Stomach (tissue), 9 donors: ENCODE data around the gene SOD2. TPM values are rescaled to one million over a fixed set of nuclear protein-coding genes. Genes with fewer than 3 reads are reported as not detected.
"Not testable (repeated sequence)": the region's sequence is repeated elsewhere in the genome, so short reads cannot be mapped to it uniquely, and the experiment has no call there.

ENCODE experiments used
- DNase-seq, 2 donors: peaks; one replicate each; pipeline versions ENCODE4 v3.0.0 to v3.0.0-alpha.2; 2013 to 2019
- H3K27ac ChIP-seq, 5 donors: fragments of 200-600 bp in 4 of 5; sonication (generic) in 4 of 5; one replicate each; pipeline ENCODE4 v1.5.1; 2013 to 2019; ENCODE audit warnings: mild to moderate bottlenecking in 1 of 5, moderate library complexity in 1 of 5
- H3K27me3 ChIP-seq, 3 donors: fragments of 200-600 bp; sonication (generic); one replicate each; pipeline ENCODE4 v1.5.1; 2017 to 2019; ENCODE audit warnings: mixed run types in 1 of 3
- H3K36me3 ChIP-seq, 4 donors: fragments of 200-600 bp; sonication (generic); 1 replicate in 3 of 4; 2 replicates in 1 of 4; pipeline ENCODE4 v1.5.1; 2016 to 2019
- H3K4me1 ChIP-seq, 4 donors: fragments of 200-600 bp; sonication (generic); one replicate each; pipeline ENCODE4 v1.5.1; 2016 to 2019
- H3K4me3 ChIP-seq, 4 donors: fragments of 200-600 bp; sonication (generic) in 3 of 4; one replicate each; pipeline ENCODE4 v1.5.1; 2016 to 2019; ENCODE audit warnings: mild to moderate bottlenecking in 1 of 4
- H3K9me3 ChIP-seq, 4 donors: fragments of 200-600 bp; sonication (generic); one replicate each; pipeline ENCODE4 v1.5.1; 2016 to 2019
- EP300 ChIP-seq: sonication (generic); formaldehyde crosslinking; IDR thresholded peaks from one replicate; pipeline ENCODE4 v1.6.1; 2017; ENCODE audit warnings: antibody characterized with exemption
- POLR2A ChIP-seq, 4 donors: fragments of 450-650 bp; IDR thresholded peaks; one replicate each; pipeline ENCODE4 v1.6.1; 2016; ENCODE audit warnings: antibody characterized with exemption in 4 of 4, control low read depth in 2 of 4, mild to moderate bottlenecking in 1 of 4, moderate library complexity in 1 of 4
- POLR2AphosphoS5 ChIP-seq, 3 donors: sonication (generic); formaldehyde crosslinking; IDR thresholded peaks; one replicate each; pipeline ENCODE4 v1.6.1; 2016; ENCODE audit warnings: antibody characterized with exemption in 3 of 3
- WGBS, 5 donors: extraction: QIAGEN DNeasy Blood & Tissue Kit in 3 of 5; methylation state at CpG; one replicate each; pipeline versions ENCODE4 v1.1.5 to v1.1.7; 2013 to 2018; 5-methylcytosine and 5-hydroxymethylcytosine counted together
- intact Hi-C: fragments of 100-400 bp; cut with DNase I; formaldehyde crosslinking; loops from one replicate; pipeline ENCODE4 v1.15.1; 2023; ENCODE audit warnings: low total_unique reads
- polyA plus RNA-seq, 3 donors: library from polyadenylated mRNA; stranded (reverse); fragments of 200-250 nt; gene quantifications; one replicate each; pipeline ENCODE4 v1.2.3, GENCODE V29; 2013
- total RNA-seq, 5 donors: library from RNA; depleted of rRNA; stranded (reverse); fragments of >200 nt; gene quantifications; one replicate each; pipeline versions ENCODE4 v1.1.0 to v1.2.3, GENCODE V29; 2014 to 2016
- TF ChIP-seq, protein P1 (sequence below), 7 experiments: fragments of 450-650 bp in 4 of 7; fragments of 200-600 bp in 3 of 7; sonication (generic) in 3 of 7; IDR thresholded peaks; one replicate each; pipeline ENCODE4 v1.5.1; 2016 to 2019; ENCODE audit warnings: antibody characterized with exemption in 7 of 7, control low read depth in 2 of 7, mild to moderate bottlenecking in 1 of 7
- donor health status: healthy with polysubstance abuse.
- donor health status: Bipolar disorder and iron deficiency.
- donor health status: healthy.

SOD2 gene
- total and polyA plus RNA-seq, 8 donors: 27.2 to 404 (median 183) TPM

DNA sequence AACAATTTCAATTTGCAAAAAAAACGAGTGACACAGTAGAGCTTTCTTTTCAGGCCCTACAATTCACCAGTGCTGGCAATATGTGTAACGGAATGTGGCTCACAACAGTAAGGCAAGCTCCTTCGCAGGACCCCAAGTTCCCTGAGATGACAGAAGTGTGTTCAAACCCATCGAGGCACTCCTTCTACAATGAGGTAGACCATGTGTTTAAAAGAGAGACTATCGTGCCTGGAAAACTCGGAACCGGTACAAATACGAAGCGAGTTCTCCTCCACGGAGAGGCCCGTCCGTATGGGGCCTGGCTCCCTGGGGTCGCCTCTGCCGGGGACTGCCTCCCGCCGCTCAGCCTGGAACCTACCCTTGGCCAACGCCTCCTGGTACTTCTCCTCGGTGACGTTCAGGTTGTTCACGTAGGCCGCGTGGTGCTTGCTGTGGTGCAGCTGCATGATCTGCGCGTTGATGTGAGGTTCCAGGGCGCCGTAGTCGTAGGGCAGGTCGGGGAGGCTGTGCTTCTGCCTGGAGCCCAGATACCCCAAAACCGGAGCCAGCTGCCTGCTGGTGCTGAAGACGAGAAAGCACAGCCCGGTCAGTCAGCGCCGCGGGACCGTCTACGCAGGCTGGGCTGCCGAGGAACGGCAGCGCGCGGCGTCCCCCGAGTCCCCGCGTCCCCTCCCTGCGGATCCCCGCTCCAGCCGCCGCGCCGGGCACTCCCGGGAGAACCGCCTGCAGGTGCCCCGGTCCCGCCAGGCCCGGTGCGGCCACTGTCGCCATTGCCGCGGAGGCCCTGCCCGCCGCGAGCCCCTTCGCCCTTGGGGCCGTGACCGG is 526 bp downstream of the SOD2 start:
- no peak for TF ChIP-seq EP300
- TF ChIP-seq POLR2AphosphoS5 (IDR thresholded peaks at IDR 0.05): peak in 1 of 3 donors; percentile 22
- 0 to 1% (median 1%) methylated on average over 17 to 66 of the region's 66 CpGs for WGBS, 5 donors

GRCh38 chr6:159691963-159692287 is 1.1 kb downstream of the SOD2 start:
- intact Hi-C loops: loop anchor here (10.0 kb wide), 1 partner anchor 103 kb away; the partner anchor contains the start of gene MRPL18
- WGBS, 5 donors: 0 to 23% (median 22%) methylated on average over 3 to 7 of the region's 7 CpGs
- Histone ChIP-seq H3K4me3 (peak overlapping the region; percentile 78 to 98 (median 93)), H3K9me3 (no peaks in the 10 kb centered on the region), H3K4me1 (peaks cover 42 to 69% (median 55%) of the 10 kb centered on the region in 4 donors), H3K27me3 (no peaks in the 10 kb centered on the region), H3K36me3 (peaks cover 10 to 44% (median 30%) of the 10 kb centered on the region in 4 donors), H3K27ac (peak overlapping the region; percentile 74 to 99 (median 97))
- TF ChIP-seq POLR2AphosphoS5 (IDR thresholded peaks at IDR 0.05) (no peak), EP300 (no peak), POLR2A (IDR thresholded peaks at IDR 0.05) (no peak)
- TF ChIP-seq, protein P1, sequence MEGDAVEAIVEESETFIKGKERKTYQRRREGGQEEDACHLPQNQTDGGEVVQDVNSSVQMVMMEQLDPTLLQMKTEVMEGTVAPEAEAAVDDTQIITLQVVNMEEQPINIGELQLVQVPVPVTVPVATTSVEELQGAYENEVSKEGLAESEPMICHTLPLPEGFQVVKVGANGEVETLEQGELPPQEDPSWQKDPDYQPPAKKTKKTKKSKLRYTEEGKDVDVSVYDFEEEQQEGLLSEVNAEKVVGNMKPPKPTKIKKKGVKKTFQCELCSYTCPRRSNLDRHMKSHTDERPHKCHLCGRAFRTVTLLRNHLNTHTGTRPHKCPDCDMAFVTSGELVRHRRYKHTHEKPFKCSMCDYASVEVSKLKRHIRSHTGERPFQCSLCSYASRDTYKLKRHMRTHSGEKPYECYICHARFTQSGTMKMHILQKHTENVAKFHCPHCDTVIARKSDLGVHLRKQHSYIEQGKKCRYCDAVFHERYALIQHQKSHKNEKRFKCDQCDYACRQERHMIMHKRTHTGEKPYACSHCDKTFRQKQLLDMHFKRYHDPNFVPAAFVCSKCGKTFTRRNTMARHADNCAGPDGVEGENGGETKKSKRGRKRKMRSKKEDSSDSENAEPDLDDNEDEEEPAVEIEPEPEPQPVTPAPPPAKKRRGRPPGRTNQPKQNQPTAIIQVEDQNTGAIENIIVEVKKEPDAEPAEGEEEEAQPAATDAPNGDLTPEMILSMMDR (IDR thresholded peaks at IDR 0.05): no peak
- DNase-seq: peak in 1 of 2 donors; percentile 28

More for the DNA sequence above, 526 bp downstream of the SOD2 start:
- intact Hi-C loops: loop anchor here (10.0 kb wide), 1 partner anchor 102 kb away; the partner anchor contains the start of gene MRPL18
- H3K36me3 ChIP-seq: peaks cover 5 to 38% (median 24%) of the 10 kb centered on the region in 4 donors
- no peaks in the 10 kb centered on the region for H3K9me3 ChIP-seq
- no peaks in the 10 kb centered on the region for H3K27me3 ChIP-seq
- DNase-seq: peak; percentile 62 to 81
- peak overlapping the region; percentile 78 to 98 (median 93) for H3K4me3 ChIP-seq
- peaks cover 39 to 63% (median 52%) of the 10 kb centered on the region in 4 donors for H3K4me1 ChIP-seq
- peak overlapping the region; percentile 95 to 99 (median 97) for H3K27ac ChIP-seq

- Histone ChIP-seq H3K27ac (peak overlapping the region; percentile 74 to 99 (median 97)), H3K4me1 (peaks cover 42 to 75% (median 59%) of the 10 kb centered on the region in 4 donors), H3K4me3 (peak overlapping the region; percentile 78 to 98 (median 93)), H3K9me3 (no peaks in the 10 kb centered on the region), H3K36me3 (peaks cover 16 to 50% (median 36%) of the 10 kb centered on the region in 4 donors), H3K27me3 (no peaks in the 10 kb centered on the region)
- intact Hi-C loops: loop anchor here (10.0 kb wide), 1 partner anchor 103 kb away; the partner anchor contains the start of gene MRPL18
- peak in 1 of 2 donors; percentile 88 for DNase-seq
- no peak for TF ChIP-seq POLR2A (IDR thresholded peaks at IDR 0.05)
- TF ChIP-seq, protein P1 (IDR thresholded peaks at IDR 0.05): peak in 5 of 7 experiments; percentile 57 to 91 (median 75)
- TF ChIP-seq POLR2AphosphoS5 (IDR thresholded peaks at IDR 0.05): peak; percentile 16 to 90 (median 71)
- 4 to 7% (median 6%) methylated on average over 11 of the region's 11 CpGs for WGBS, 5 donors
Observed at GRCh38 chr6:159691133-159691962, 1.7 kb downstream of the SOD2 start.

- H3K9me3 ChIP-seq, DNase-seq, H3K27me3 ChIP-seq: not testable (repeated sequence)
- Histone ChIP-seq H3K27ac (peak overlapping the region in 3 of 5 donors; percentile 95 to 98 (median 97)), H3K36me3 (peaks cover 22 to 62% (median 47%) of the 10 kb centered on the region in 4 donors), H3K4me1 (peaks cover 42 to 81% (median 60%) of the 10 kb centered on the region in 4 donors), H3K4me3 (peak overlapping the region in 2 of 4 donors; percentile 91 to 98)
- intact Hi-C loops: loop anchor here (10.0 kb wide), 1 partner anchor 105 kb away; the partner anchor contains the start of gene MRPL18
- WGBS, 5 donors: 88 to 95% (median 92%) methylated on average over 13 of the region's 13 CpGs
Observed at GRCh38 chr6:159690135-159690534, 2.9 kb downstream of the SOD2 start.

DNA sequence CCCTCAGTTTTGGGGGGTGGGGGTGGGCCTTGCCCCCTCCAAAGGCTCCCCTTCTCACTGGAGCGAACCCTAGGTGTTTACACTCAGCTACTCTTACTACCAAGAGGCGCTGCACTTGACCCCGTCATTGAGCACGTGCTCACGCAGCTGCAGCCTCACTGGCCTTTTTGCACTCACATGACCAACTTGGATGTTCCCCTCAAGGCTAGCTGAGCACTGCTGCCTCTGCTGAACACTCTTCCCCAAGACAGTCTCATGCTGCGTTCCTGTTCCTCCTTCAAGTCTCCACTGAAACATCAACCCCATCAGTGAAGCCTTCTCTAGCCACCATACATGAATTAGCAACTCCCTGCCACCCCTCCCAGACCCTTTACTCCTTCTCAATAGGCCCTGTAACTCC is 4.0 kb downstream of the SOD2 start:
- no peak for DNase-seq
- peak overlapping the region in 2 of 5 donors; percentile 27 to 98 for H3K27ac ChIP-seq
- 63 to 86% (median 78%) methylated on average over 6 of the region's 6 CpGs for WGBS, 5 donors
- peak in 1 of 3 donors; percentile 20 for TF ChIP-seq POLR2AphosphoS5 (IDR thresholded peaks at IDR 0.05)
- TF ChIP-seq, protein P1 (IDR thresholded peaks at IDR 0.05): no peak
- intact Hi-C loops: loop anchor here (10.0 kb wide), 1 partner anchor 66 kb away; no protein-coding TSS in a partner anchor
- peak overlapping the region in 3 of 4 donors; percentile 10 to 98 (median 91) for H3K4me3 ChIP-seq
- no peaks in the 10 kb centered on the region for H3K27me3 ChIP-seq
- H3K9me3 ChIP-seq: no peaks in the 10 kb centered on the region
- peaks cover 26 to 74% (median 59%) of the 10 kb centered on the region in 4 donors for H3K36me3 ChIP-seq
- H3K4me1 ChIP-seq: peaks cover 34 to 78% (median 52%) of the 10 kb centered on the region in 4 donors
